Smooth muscle cell of the brain vasculature (primary cell): ENCODE measurements around the gene SLC5A12.
A peak's percentile ranks its signal among the peaks of the same experiment; 100 is the strongest.

Source experiments
- DNase-seq: peaks from one replicate; pipeline ENCODE4 v3.0.0-alpha.2; 2012; ENCODE audit warnings: low read depth, low spot score

Gene SLC5A12

GRCh38 chr11:26719998-26720397 lies 1.9 kb downstream of the SLC5A12 start:
- DNase-seq, result no peak

GRCh38 chr11:26719289-26719973 lies 2.4 kb downstream of the SLC5A12 start:
- DNase-seq, result no peak

- DNase-seq, result no peak
These were observed 4.1 kb downstream of the SLC5A12 start for GRCh38 chr11:26717771-26718170.

GRCh38 chr11:26715133-26715532 lies 6.7 kb downstream of the SLC5A12 start:
- no peak for DNase-seq

- DNase-seq, result no peak
These were observed 9.4 kb downstream of the SLC5A12 start for GRCh38 chr11:26712497-26712896.

GRCh38 chr11:26710489-26710888 lies 11.4 kb downstream of the SLC5A12 start:
- DNase-seq, result no peak

- no peak for DNase-seq
These were observed 13.0 kb downstream of the SLC5A12 start for GRCh38 chr11:26708736-26709456.

GRCh38 chr11:26706181-26706580 lies 15.7 kb downstream of the SLC5A12 start:
- DNase-seq, result no peak

GRCh38 chr11:26704249-26704648 lies 17.6 kb downstream of the SLC5A12 start:
- DNase-seq, result no peak

GRCh38 chr11:26703411-26704191 lies 18.3 kb downstream of the SLC5A12 start:
- no peak for DNase-seq

GRCh38 chr11:26702406-26702805 lies 19.5 kb downstream of the SLC5A12 start:
- DNase-seq, result peak; percentile 1

GRCh38 chr11:26700574-26701235 lies 21.2 kb downstream of the SLC5A12 start:
- DNase-seq, result no peak

- no peak for DNase-seq
These were observed 23.6 kb downstream of the SLC5A12 start for GRCh38 chr11:26698224-26698623.

- DNase-seq, result no peak
These were observed 25.5 kb downstream of the SLC5A12 start for GRCh38 chr11:26696330-26696729.

- no peak for DNase-seq
These were observed 33.2 kb downstream of the SLC5A12 start for GRCh38 chr11:26688701-26689100.

GRCh38 chr11:26687351-26687750 lies 34.5 kb downstream of the SLC5A12 start:
- DNase-seq, result no peak

- no peak for DNase-seq
These were observed 44.3 kb downstream of the SLC5A12 start for GRCh38 chr11:26677566-26677965.

- DNase-seq, result no peak
These were observed 45.2 kb downstream of the SLC5A12 start for GRCh38 chr11:26676641-26677040.

- no peak for DNase-seq
These were observed 46.5 kb downstream of the SLC5A12 start for GRCh38 chr11:26675233-26675928.

GRCh38 chr11:26665946-26666345 lies 55.9 kb downstream of the SLC5A12 start:
- no peak for DNase-seq

GRCh38 chr11:26665036-26665435 lies 56.8 kb downstream of the SLC5A12 start:
- no peak for DNase-seq
